Astrocyte (in vitro differentiated cells and primary cell): ENCODE measurements around the gene NUP153.

Experiments used
- EZH2 ChIP-seq: IDR thresholded peaks from 2 replicates; pipeline ENCODE4 v1.6.1; 2012; ENCODE audit warnings: mild to moderate bottlenecking, low read length, inconsistent platforms; ENCODE audit not compliant: insufficient read depth
- TF ChIP-seq, protein P1 (sequence below): IDR thresholded peaks from 2 replicates; pipeline ENCODE4 v1.5.1; 2011; ENCODE audit warnings: low read depth, mild to moderate bottlenecking, inconsistent platforms, low read length, moderate library complexity; ENCODE audit not compliant: insufficient read depth

GRCh38 chr6:17710331-17710730 lies 3.6 kb upstream of the NUP153 start:
- TF ChIP-seq, protein P1, sequence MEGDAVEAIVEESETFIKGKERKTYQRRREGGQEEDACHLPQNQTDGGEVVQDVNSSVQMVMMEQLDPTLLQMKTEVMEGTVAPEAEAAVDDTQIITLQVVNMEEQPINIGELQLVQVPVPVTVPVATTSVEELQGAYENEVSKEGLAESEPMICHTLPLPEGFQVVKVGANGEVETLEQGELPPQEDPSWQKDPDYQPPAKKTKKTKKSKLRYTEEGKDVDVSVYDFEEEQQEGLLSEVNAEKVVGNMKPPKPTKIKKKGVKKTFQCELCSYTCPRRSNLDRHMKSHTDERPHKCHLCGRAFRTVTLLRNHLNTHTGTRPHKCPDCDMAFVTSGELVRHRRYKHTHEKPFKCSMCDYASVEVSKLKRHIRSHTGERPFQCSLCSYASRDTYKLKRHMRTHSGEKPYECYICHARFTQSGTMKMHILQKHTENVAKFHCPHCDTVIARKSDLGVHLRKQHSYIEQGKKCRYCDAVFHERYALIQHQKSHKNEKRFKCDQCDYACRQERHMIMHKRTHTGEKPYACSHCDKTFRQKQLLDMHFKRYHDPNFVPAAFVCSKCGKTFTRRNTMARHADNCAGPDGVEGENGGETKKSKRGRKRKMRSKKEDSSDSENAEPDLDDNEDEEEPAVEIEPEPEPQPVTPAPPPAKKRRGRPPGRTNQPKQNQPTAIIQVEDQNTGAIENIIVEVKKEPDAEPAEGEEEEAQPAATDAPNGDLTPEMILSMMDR = no peak
- no peak for TF ChIP-seq EZH2
